Measurements from ENCODE around the gene ZC3H10.

GRCh38 chr12:56143870-56144269 is 25.8 kb downstream of the ZC3H10 start:
- no peak for TF ChIP-seq CTCF (IDR thresholded peaks at IDR 0.05; ENCODE audit: insufficient read depth, low read length, poor library complexity, severe bottlenecking)
- no peak for TF ChIP-seq EZH2phosphoT487 (conservative IDR thresholded peaks at IDR 0.05; ENCODE audit: low read length)
